HG03432 (cell line): ENCODE results near the gene DOCK4.

Experiments used
- ATAC-seq: cut with Tn5 transposase; IDR thresholded peaks from one replicate; pipeline ENCODE4 v1.9.1; 2021; ENCODE audit warnings: mild to moderate bottlenecking, moderate library complexity; ENCODE audit not compliant: unreplicated experiment

The DOCK4 gene

GRCh38 chr7:112018305-112019030 lies 187.7 kb downstream of the DOCK4 start:
- no peak for ATAC-seq

- ATAC-seq = no peak
Measured at GRCh38 chr7:112015146-112015545, 191.1 kb downstream of the DOCK4 start.

- no peak for ATAC-seq
Measured at GRCh38 chr7:112014347-112014746, 191.9 kb downstream of the DOCK4 start.

- ATAC-seq = no peak
Measured at GRCh38 chr7:112013274-112013673, 192.9 kb downstream of the DOCK4 start.

- no peak for ATAC-seq
Measured at GRCh38 chr7:112012242-112012641, 194.0 kb downstream of the DOCK4 start.

GRCh38 chr7:112010994-112011393 lies 195.2 kb downstream of the DOCK4 start:
- ATAC-seq = no peak

GRCh38 chr7:112010109-112010508 lies 196.1 kb downstream of the DOCK4 start:
- no peak for ATAC-seq

- peak; percentile 80 for ATAC-seq
Measured at GRCh38 chr7:112009081-112009480, 197.1 kb downstream of the DOCK4 start.

- no peak for ATAC-seq
Measured at GRCh38 chr7:112007185-112007584, 199.0 kb downstream of the DOCK4 start.

GRCh38 chr7:112006071-112006470 lies 200.1 kb downstream of the DOCK4 start:
- no peak for ATAC-seq

GRCh38 chr7:112005205-112005775 lies 200.9 kb downstream of the DOCK4 start:
- no peak for ATAC-seq

GRCh38 chr7:112001091-112001826 lies 204.9 kb downstream of the DOCK4 start:
- ATAC-seq = no peak

GRCh38 chr7:111998326-111998725 lies 207.9 kb downstream of the DOCK4 start:
- ATAC-seq = no peak

GRCh38 chr7:111997546-111997945 lies 208.7 kb downstream of the DOCK4 start:
- ATAC-seq = no peak

- ATAC-seq = no peak
Measured at GRCh38 chr7:111992601-111993000, 213.6 kb downstream of the DOCK4 start.

GRCh38 chr7:111990643-111991042 lies 215.6 kb downstream of the DOCK4 start:
- no peak for ATAC-seq

- no peak for ATAC-seq
Measured at GRCh38 chr7:111987886-111988285, 218.3 kb downstream of the DOCK4 start.

- no peak for ATAC-seq
Measured at GRCh38 chr7:111987115-111987826, 218.9 kb downstream of the DOCK4 start.

- ATAC-seq = no peak
Measured at GRCh38 chr7:111986601-111987000, 219.6 kb downstream of the DOCK4 start.

GRCh38 chr7:111985798-111986197 lies 220.4 kb downstream of the DOCK4 start:
- ATAC-seq = no peak

- no peak for ATAC-seq
Measured at GRCh38 chr7:111982804-111983203, 223.4 kb downstream of the DOCK4 start.
